T follicular helper cell (primary cell): Measurements from ENCODE around the gene NBPF1.
"Not testable (repeated sequence)": the region's sequence is repeated elsewhere in the genome, so short reads cannot be mapped to it uniquely, and the experiment has no call there.

Experiments
- DNase-seq: peaks from one replicate; pipeline ENCODE4 v3.0.0-alpha.2; 2020; ENCODE audit warnings: low read depth

NBPF1 gene

DNA sequence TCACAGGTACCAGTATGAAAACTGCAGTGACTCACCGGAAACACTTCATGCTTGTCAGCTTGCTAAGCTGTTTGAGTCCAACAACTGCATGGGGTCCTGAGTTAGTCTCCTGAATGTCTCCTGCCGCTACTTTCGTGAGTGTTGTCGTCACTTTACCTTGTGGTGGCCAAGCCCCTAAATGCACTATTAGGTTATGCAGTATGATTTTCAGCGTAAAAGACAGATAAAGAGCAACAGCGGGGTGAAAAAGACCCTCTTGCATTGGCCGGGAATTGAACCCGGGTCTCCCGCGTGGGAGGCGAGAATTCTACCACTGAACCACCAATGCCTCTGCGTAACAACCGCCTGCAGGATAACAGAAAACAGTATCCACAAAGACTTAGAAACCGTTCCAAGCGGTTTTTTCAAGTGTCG is 67.7 kb downstream of the NBPF1 start:
- DNase-seq, result not testable (repeated sequence)

GRCh38 chr1:16540421-16540893 is 72.9 kb downstream of the NBPF1 start:
- not testable (repeated sequence) for DNase-seq

DNA sequence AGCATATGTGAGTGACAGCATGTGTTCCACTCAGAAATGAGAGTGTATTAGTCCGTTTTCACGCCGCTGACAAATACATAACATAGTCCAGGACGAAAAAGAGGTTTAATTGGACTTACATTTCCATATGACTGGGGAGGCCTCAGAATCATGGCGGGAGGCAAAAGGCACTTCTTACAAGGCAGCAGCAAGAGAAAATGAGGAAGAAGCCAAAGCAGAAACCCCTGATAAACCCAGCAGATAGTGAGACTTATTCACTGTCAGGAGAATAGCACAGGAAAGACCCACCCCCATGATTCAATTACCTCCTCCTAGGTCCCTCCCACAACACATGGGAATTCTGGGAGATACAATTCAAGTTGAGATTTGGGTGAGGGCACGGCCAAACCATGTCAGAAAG is 75.8 kb downstream of the NBPF1 start:
- DNase-seq, result not testable (repeated sequence)

- DNase-seq, result not testable (repeated sequence)
These were observed 76.6 kb downstream of the NBPF1 start for GRCh38 chr1:16536796-16537195.

GRCh38 chr1:16535898-16536297 is 77.5 kb downstream of the NBPF1 start:
- not testable (repeated sequence) for DNase-seq

- not testable (repeated sequence) for DNase-seq
These were observed 77.9 kb downstream of the NBPF1 start for GRCh38 chr1:16535487-16535886.

DNA sequence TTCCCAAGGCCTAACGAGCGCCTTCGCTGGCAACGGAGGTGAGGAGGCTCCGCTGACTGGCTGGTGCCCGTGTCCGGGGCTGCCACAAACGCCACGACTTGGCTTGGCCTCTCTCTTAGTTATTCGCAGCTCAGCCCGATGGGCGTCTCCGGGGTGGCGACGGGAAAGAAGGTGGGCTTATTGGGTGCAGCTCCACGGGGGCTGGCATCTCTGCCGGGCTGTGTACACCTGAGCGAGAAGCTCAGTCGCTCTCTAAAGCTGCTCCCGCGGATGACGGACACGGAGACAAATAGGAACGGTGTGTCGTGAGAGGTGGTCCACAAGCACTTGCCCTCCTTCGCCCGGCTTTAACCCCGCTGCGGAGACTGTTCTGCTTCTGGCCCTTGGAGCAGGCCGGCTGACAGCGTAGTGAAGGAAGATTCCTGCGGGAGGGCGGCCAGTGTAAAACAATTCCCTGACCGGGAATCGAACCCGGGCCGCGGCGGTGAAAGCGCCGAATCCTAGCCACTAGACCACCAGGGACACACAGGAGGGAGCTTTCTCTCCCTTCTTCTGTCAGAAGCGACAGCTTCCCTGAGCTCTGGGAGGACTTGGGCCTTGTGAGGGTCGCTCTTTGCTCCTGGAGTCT is 78.4 kb downstream of the NBPF1 start:
- not testable (repeated sequence) for DNase-seq

GRCh38 chr1:16534239-16534828 is 79.0 kb downstream of the NBPF1 start:
- DNase-seq, result not testable (repeated sequence)

DNA sequence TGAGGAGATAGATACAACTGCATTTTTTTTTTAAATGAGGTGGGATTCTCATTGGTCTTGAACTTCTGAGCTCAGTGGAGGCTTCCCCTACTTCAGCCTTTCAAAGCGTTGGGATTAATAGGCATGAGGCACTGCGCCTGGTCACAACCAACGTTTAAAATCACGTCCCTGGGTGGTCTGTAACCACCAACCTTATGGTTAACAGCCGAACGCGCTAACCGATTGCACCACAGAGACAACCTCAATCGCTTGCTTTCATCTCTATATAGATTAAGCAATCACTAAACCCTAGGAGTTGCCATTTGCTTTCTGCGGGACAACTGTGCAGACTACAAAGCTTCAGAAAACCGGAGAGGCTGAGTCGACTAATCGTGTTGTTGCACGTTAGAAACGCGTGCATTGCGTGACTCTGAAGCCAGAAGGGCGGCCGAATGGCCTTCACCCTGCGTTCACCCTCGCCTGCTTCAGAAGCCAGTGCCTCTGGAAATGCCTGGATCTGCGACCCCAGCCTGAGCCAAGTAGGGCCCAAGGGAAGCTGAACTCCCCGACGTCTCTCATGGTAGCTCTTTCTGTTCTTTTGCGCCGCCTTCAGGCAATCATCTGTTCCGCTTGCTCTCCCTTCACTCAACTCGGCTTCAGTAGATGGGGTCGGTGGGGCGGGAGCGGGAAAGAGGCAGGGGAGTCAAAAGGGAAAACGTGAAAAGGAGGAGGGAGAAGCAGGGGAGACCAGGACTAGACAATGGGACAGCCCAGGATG is 81.0 kb downstream of the NBPF1 start:
- not testable (repeated sequence) for DNase-seq

DNA sequence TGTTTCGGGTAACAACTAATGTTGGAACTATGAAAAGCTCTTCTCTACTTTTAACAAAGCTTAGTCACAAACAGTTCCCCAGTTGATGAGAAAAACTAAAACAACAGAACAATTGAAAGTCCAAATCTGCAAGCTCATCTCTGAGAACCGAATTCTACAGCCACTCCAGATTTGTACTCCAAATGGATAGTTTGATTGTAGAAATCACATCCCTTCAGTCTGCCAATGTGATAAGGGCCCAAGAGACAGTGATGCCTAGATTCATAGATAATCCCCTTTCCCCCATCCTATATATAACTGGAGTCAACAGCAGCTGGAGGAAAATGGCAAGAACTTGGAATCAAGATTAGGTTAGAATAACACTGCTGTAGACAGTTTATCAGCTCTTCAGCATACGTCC is 85.0 kb downstream of the NBPF1 start:
- not testable (repeated sequence) for DNase-seq

- not testable (repeated sequence) for DNase-seq
These were observed 87.6 kb downstream of the NBPF1 start for GRCh38 chr1:16525769-16526168.

DNA sequence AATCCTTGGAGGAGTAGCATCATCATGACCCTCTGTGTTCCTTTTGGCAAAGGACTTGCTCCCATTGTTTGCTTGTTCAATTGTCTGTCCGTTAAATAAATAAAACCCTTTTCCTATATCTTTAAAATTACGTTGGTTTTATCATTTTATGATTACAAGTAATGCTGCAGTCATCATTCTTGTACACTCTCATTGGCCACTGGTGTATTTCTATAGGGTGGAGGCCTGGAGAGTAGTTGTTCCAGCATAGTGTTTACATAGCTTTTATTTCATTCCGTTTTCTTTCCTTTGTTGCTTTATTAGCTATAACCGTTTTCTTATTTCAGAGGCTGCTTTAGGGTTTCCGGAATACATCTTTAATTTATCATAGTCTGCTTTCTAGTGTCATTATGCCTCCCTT is 91.7 kb downstream of the NBPF1 start:
- not testable (repeated sequence) for DNase-seq

DNA sequence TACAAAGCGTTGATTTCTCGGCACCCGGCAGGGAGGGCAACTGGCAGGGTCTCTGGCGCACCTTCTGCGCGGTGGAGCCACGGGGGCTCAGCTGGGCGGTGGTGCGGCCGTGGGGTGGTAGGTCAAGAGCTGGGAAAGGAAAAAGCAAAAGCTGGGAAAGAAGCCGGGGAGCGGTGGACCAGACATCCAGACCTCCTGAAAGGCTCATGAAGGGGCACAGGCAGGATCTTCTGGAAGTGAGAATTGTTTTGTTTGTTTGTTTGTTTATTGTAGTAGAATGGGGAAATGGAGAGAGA is 92.1 kb downstream of the NBPF1 start:
- DNase-seq, result no peak

DNA sequence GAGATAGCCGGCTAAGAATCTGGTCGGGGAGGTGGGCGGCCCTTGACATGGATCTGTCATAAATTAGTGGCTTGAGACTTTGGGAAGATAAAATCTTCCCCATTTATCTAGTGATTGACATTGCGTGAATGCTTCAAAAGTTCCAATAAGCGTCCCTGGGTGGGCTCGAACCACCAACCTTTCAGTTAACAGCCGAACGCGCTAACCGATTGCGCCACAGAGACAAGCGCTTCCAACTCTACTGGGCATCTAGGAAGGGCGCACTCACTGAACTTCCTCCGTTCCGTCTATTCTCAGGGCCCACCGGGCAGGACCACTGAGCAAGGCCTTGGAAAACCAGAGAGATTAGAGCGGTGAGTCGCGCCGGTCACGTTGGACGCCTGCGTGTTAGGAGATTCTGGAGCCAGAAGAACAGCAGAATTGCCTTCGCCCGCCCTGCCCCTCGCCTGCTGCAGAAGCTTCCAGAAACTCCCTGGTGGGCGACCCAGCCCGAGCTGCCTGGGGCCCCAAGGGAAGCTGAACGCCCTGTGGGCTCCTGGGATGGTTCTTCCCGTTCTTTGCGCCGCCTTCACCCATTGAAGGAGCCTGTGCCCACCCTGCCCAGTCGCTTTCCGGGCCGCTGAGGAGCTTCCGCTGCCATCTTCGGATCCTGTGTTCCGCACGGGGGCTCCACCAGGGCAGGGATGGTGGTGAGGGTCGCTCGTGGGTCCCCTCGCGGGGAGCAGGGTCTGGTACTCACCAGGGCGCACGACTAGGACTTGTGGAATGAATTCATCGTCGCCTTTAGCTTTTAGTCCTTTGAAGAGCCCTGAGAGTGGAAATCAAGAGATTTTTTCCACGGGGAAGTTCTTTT is 92.7 kb downstream of the NBPF1 start:
- not testable (repeated sequence) for DNase-seq

GRCh38 chr1:16519255-16519951 is 94.0 kb downstream of the NBPF1 start:
- DNase-seq, result not testable (repeated sequence)

DNA sequence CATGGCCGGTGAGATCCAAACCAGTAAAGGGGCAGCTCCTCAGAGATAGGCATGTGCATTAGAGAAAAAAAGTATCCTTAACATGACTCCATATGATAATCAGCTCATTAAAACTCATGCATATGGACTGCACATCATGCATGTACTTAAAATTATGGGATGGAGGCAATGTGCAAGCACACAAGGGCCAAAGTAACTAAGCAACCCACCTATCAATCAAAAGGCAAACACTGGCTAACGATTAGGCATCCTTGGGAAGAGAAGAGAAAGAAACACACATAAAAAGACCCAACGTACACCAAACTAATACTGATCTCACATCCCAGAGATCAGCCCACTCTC is 94.5 kb downstream of the NBPF1 start:
- not testable (repeated sequence) for DNase-seq

DNA sequence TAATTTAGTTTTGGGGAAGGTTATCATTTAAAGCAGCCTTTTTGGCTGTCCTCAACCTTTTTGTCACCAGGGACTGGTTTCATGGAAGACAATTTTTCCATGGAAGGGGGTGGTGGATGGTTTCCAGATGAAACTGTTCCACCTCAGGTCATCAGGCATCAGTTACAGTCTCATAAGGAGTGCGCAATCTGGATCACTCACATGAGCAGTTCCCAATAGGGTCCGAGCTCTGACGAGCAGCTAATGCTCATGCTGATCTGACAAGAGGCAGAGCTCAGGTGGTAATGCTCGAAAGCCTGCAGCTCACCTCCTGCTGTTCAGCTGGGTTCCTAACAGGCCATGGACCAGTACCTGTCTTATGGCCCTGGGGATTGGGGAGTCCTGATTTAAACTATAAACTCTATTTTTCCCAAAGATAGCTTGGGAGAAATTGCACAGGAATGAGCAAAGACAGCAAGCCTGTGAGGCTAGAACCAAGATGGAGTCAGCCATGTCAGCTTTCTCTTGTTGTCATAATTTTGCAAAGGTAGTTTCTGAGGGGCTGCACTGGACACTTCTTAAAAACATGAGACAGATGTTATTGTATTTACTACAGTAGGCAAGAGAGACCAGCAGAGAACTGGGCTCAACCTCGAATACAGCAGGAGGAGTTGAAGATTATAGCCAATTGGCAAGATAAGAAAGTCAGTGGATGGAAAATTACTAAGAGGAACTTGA is 96.5 kb downstream of the NBPF1 start:
- DNase-seq, result not testable (repeated sequence)

GRCh38 chr1:16514107-16515055 is 99.0 kb downstream of the NBPF1 start, which contains the start of gene RNU1-1:
Gene RNU1-1 (minus strand): TSS chr1:16514285.
- peak; percentile 63 for DNase-seq

DNA sequence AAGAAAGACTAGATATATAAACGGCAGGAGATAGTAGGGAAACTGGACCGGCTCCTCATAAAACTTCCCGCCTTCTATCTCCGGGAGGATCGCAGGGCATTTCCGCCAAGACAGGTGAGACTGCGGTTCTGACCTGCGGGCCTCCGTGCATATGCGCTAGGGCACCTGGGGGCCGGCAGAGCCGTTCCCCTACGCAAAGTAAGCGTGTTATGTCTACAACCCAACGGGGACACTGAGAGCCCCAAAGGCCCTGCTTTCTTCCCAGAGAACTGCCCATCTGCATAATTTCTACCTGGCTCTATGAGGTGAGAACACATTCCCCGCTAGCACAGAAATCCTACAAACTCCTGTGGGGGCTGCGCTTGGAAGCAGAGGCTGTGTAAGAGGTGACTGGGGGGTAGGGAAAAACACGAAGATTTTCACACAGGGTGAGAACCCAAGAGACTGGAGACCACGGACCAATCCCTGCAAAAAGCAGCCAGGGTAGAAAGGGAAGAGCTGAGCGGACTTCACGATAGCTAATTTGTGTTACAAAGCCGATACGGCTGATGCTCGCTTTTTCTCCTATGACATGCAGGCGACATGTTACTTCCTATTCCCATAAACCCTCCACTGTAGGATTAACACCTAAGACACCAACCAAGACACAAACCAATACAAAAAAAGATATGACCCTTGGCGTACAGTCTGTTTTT is 99.8 kb downstream of the NBPF1 start:
- peak; percentile 20 for DNase-seq
